Adipose tissue (tissue), 3 donors: ENCODE data around the gene KRTAP22-2. TPM values are rescaled to one million over a fixed set of nuclear protein-coding genes. Genes with fewer than 3 reads are reported as not detected.

Source experiments
- H3K27ac ChIP-seq: one replicate; pipeline ENCODE4 v1.5.1; 2013; ENCODE audit warnings: low read depth, low read length
- WGBS, 3 donors: extraction: QIAGEN DNeasy Blood & Tissue Kit; methylation state at CpG; one replicate each; pipeline ENCODE4 v1.1.7; 2013; 5-methylcytosine and 5-hydroxymethylcytosine counted together
- polyA plus RNA-seq, 3 donors: library from polyadenylated mRNA; stranded (reverse); fragments of 200-250 nt; gene quantifications; one replicate each; pipeline ENCODE4 v1.2.3, GENCODE V29; 2013
- donor health status: healthy with polysubstance abuse.
- donor health status: Bipolar disorder and iron deficiency.
- donor health status: healthy.

Gene KRTAP22-2
- polyA plus RNA-seq, result not detected

- no peak within 1 kb of the TSS for H3K27ac ChIP-seq
These were observed at the start of gene KRTAP22-2 for GRCh38 chr21:30590297-30590696. Gene KRTAP22-2, minus strand, starts transcription at chr21:30590397.

- no peak overlapping the region for H3K27ac ChIP-seq
- WGBS, 3 donors, result 79 to 86% (median 85%) methylated on average over 3 of the region's 3 CpGs
These were observed 48.5 kb upstream of the KRTAP22-2 start for GRCh38 chr21:30638686-30639085.

GRCh38 chr21:30634906-30635305 lies 44.7 kb upstream of the KRTAP22-2 start, which contains the start of gene KRTAP20-2:
Gene KRTAP20-2, plus strand, starts transcription at chr21:30635206. Its CDS starts 58 bp downstream, at chr21:30635264.
- WGBS, 3 donors, result 81 to 96% (median 90%) methylated on average over 1 of the region's 1 CpG
- H3K27ac ChIP-seq, result no peak within 1 kb of the TSS

- H3K27ac ChIP-seq, result no peak overlapping the region
- WGBS, 3 donors, result 30 to 41% (median 40%) methylated on average over 1 of the region's 1 CpG
These were observed 39.0 kb upstream of the KRTAP22-2 start for GRCh38 chr21:30629200-30629599.

GRCh38 chr21:30628109-30628508 lies 37.9 kb upstream of the KRTAP22-2 start:
- whole genome bisulfite sequencing, 3 donors, result 76 to 92% (median 79%) methylated on average over 4 of the region's 4 CpGs
- H3K27ac ChIP-seq, result no peak overlapping the region

- H3K27ac ChIP-seq, result no peak overlapping the region
- 54 to 64% (median 62%) methylated on average over 4 of the region's 4 CpGs for WGBS, 3 donors
These were observed 35.4 kb upstream of the KRTAP22-2 start for GRCh38 chr21:30625449-30626165.

GRCh38 chr21:30623362-30623761 lies 33.2 kb upstream of the KRTAP22-2 start:
- H3K27ac ChIP-seq, result no peak overlapping the region
- 84 to 90% (median 88%) methylated on average over 3 of the region's 3 CpGs for WGBS, 3 donors

GRCh38 chr21:30620522-30620921 lies 30.3 kb upstream of the KRTAP22-2 start, which contains the start of gene KRTAP20-4:
Gene KRTAP20-4, plus strand, starts transcription at chr21:30620627.
- H3K27ac ChIP-seq, result no peak within 1 kb of the TSS
- 76 to 83% (median 80%) methylated on average over 3 of the region's 3 CpGs for WGBS, 3 donors

- H3K27ac ChIP-seq, result no peak overlapping the region
These were observed 29.9 kb upstream of the KRTAP22-2 start for GRCh38 chr21:30620080-30620479.

GRCh38 chr21:30616125-30616524 lies 25.9 kb upstream of the KRTAP22-2 start, which contains the start of gene KRTAP20-1:
Gene KRTAP20-1, plus strand, starts transcription at chr21:30616425. Its CDS starts 30 bp downstream, at chr21:30616455.
- 90 to 95% (median 92%) methylated on average over 2 of the region's 2 CpGs for WGBS, 3 donors
- no peak within 1 kb of the TSS for H3K27ac ChIP-seq

GRCh38 chr21:30615199-30615598 lies 25.0 kb upstream of the KRTAP22-2 start:
- H3K27ac ChIP-seq, result no peak overlapping the region

GRCh38 chr21:30613836-30614235 lies 23.6 kb upstream of the KRTAP22-2 start, which contains the start of gene KRTAP6-1:
Gene KRTAP6-1, minus strand, starts transcription at chr21:30613930. Its CDS starts 26 bp downstream, at chr21:30613904.
- WGBS, 3 donors, result 62 to 79% (median 74%) methylated on average over 2 of the region's 2 CpGs
- no peak within 1 kb of the TSS for H3K27ac ChIP-seq

- 68 to 90% (median 85%) methylated on average over 2 of the region's 2 CpGs for WGBS, 3 donors
- H3K27ac ChIP-seq, result no peak overlapping the region
These were observed 21.9 kb upstream of the KRTAP22-2 start for GRCh38 chr21:30612132-30612531.

- no peak overlapping the region for H3K27ac ChIP-seq
- WGBS, 3 donors, result 87 to 90% (median 87%) methylated on average over 2 of the region's 2 CpGs
These were observed 15.8 kb upstream of the KRTAP22-2 start for GRCh38 chr21:30605968-30606367.

- no peak within 1 kb of the TSS for H3K27ac ChIP-seq
- WGBS, 3 donors, result 48 to 76% (median 50%) methylated on average over 1 of the region's 1 CpG
These were observed 10.6 kb upstream of the KRTAP22-2 start, which contains the start of gene KRTAP22-1 for GRCh38 chr21:30600787-30601186. Gene KRTAP22-1, plus strand, starts transcription at chr21:30601087.

- no peak within 1 kb of the TSS for H3K27ac ChIP-seq
- WGBS, 3 donors, result 92 to 96% (median 96%) methylated on average over 6 of the region's 6 CpGs
These were observed 8.6 kb upstream of the KRTAP22-2 start, which contains the start of gene KRTAP6-2 for GRCh38 chr21:30598802-30599201. Gene KRTAP6-2, minus strand, starts transcription at chr21:30598902. Its CDS starts 28 bp downstream, at chr21:30598874.

- no peak within 1 kb of the TSS for H3K27ac ChIP-seq
- WGBS, 3 donors, result 89 to 94% (median 92%) methylated on average over 4 of the region's 4 CpGs
These were observed 1.9 kb upstream of the KRTAP22-2 start, which contains the start of gene KRTAP6-3 for GRCh38 chr21:30592140-30592539. Gene KRTAP6-3, plus strand, starts transcription at chr21:30592440. Its CDS starts 6 bp downstream, at chr21:30592446.

- no peak overlapping the region for H3K27ac ChIP-seq
- 31 to 87% (median 83%) methylated on average over 1 of the region's 1 CpG for WGBS, 3 donors
These were observed 7.3 kb downstream of the KRTAP22-2 start for GRCh38 chr21:30582870-30583269.

- no peak overlapping the region for H3K27ac ChIP-seq
- WGBS, 3 donors, result 59 to 65% (median 62%) methylated on average over 3 of the region's 3 CpGs
These were observed 10.1 kb downstream of the KRTAP22-2 start for GRCh38 chr21:30580132-30580531.

GRCh38 chr21:30579346-30579745 lies 10.9 kb downstream of the KRTAP22-2 start:
- no peak overlapping the region for H3K27ac ChIP-seq
- 42 to 54% (median 52%) methylated on average over 1 of the region's 1 CpG for WGBS, 3 donors
